KOPT-K1 (cell line): ENCODE results near the gene CPXM1.
"Not testable (repeated sequence)": the region's sequence is repeated elsewhere in the genome, so short reads cannot be mapped to it uniquely, and the experiment has no call there.

ENCODE experiments used
- H3K27ac ChIP-seq: fragments of 200-600 bp; sonication (generic); 2 replicates; pipeline ENCODE4 v1.5.1; 2016; ENCODE audit warnings: antibody characterized with exemption, mild to moderate bottlenecking, low read depth, low read length; ENCODE audit not compliant: poor library complexity, severe bottlenecking
- H3K36me3 ChIP-seq: fragments of 200-600 bp; sonication (generic); 2 replicates; pipeline ENCODE4 v1.5.1; 2017; ENCODE audit warnings: antibody characterized with exemption, mild to moderate bottlenecking, low read length, moderate library complexity; ENCODE audit not compliant: insufficient read depth
- H3K9me3 ChIP-seq: fragments of 200-600 bp; sonication (generic); 2 replicates; pipeline ENCODE4 v1.5.1; 2017; ENCODE audit warnings: antibody characterized with exemption, low read length, mild to moderate bottlenecking; ENCODE audit not compliant: insufficient read depth, poor library complexity, severe bottlenecking

CPXM1 gene

GRCh38 chr20:2815242-2815900, 14.9 kb upstream of the CPXM1 start:
- H3K36me3 ChIP-seq: no peaks in the 10 kb centered on the region
- peaks cover 10% of the 10 kb centered on the region for H3K9me3 ChIP-seq
- no peak overlapping the region for H3K27ac ChIP-seq

GRCh38 chr20:2814587-2815051, 14.2 kb upstream of the CPXM1 start, which contains the start of gene C20orf141:
C20orf141 (plus strand) TSS chr20:2814987; CDS start chr20:2815185, 198 bp downstream.
- H3K9me3 ChIP-seq: peaks cover 10% of the 10 kb centered on the region
- H3K36me3 ChIP-seq: no peaks in the 10 kb centered on the region
- H3K27ac ChIP-seq: no peak within 1 kb of the TSS

- Histone ChIP-seq H3K27ac (no peak overlapping the region), H3K36me3 (no peaks in the 10 kb centered on the region), H3K9me3 (peaks cover 10% of the 10 kb centered on the region)
These were observed 13.6 kb upstream of the CPXM1 start for GRCh38 chr20:2814076-2814475.

GRCh38 chr20:2812189-2812588, 11.8 kb upstream of the CPXM1 start:
- Histone ChIP-seq H3K36me3 (no peaks in the 10 kb centered on the region), H3K27ac (no peak overlapping the region), H3K9me3 (peaks cover 10% of the 10 kb centered on the region)

GRCh38 chr20:2809690-2810089, 9.3 kb upstream of the CPXM1 start:
- no peak overlapping the region for H3K27ac ChIP-seq
- peaks cover 10% of the 10 kb centered on the region for H3K9me3 ChIP-seq

GRCh38 chr20:2807929-2808328, 7.5 kb upstream of the CPXM1 start:
- not testable (repeated sequence) for H3K9me3 ChIP-seq, H3K27ac ChIP-seq, H3K36me3 ChIP-seq

More at GRCh38 chr20:2809690-2810089, 9.3 kb upstream of the CPXM1 start:
- H3K36me3 ChIP-seq: no peaks in the 10 kb centered on the region

- Histone ChIP-seq H3K27ac (no peak overlapping the region), H3K9me3 (peaks cover 3% of the 10 kb centered on the region), H3K36me3 (no peaks in the 10 kb centered on the region)
These were observed 6.6 kb upstream of the CPXM1 start for GRCh38 chr20:2807019-2807418.

GRCh38 chr20:2806351-2806701, 5.9 kb upstream of the CPXM1 start:
- Histone ChIP-seq H3K27ac (no peak overlapping the region), H3K36me3 (no peaks in the 10 kb centered on the region), H3K9me3 (no peaks in the 10 kb centered on the region)

GRCh38 chr20:2805689-2806350, 5.4 kb upstream of the CPXM1 start:
- Histone ChIP-seq H3K36me3 (no peaks in the 10 kb centered on the region), H3K9me3 (no peaks in the 10 kb centered on the region), H3K27ac (no peak overlapping the region)

- Histone ChIP-seq H3K36me3 (no peaks in the 10 kb centered on the region), H3K27ac (no peak overlapping the region), H3K9me3 (no peaks in the 10 kb centered on the region)
These were observed 4.6 kb upstream of the CPXM1 start for GRCh38 chr20:2804852-2805688.

GRCh38 chr20:2804041-2804828, 3.8 kb upstream of the CPXM1 start:
- Histone ChIP-seq H3K36me3 (no peaks in the 10 kb centered on the region), H3K9me3 (no peaks in the 10 kb centered on the region), H3K27ac (no peak overlapping the region)

- Histone ChIP-seq H3K36me3 (no peaks in the 10 kb centered on the region), H3K27ac (no peak overlapping the region), H3K9me3 (no peaks in the 10 kb centered on the region)
These were observed 880 bp upstream of the CPXM1 start for GRCh38 chr20:2801286-2801728.

- Histone ChIP-seq H3K36me3 (no peaks in the 10 kb centered on the region), H3K9me3 (no peaks in the 10 kb centered on the region), H3K27ac (no peak overlapping the region)
These were observed 523 bp downstream of the CPXM1 start for GRCh38 chr20:2799688-2800520.

GRCh38 chr20:2799271-2799670, 1.2 kb downstream of the CPXM1 start:
- no peaks in the 10 kb centered on the region for H3K9me3 ChIP-seq
- no peak overlapping the region for H3K27ac ChIP-seq
- H3K36me3 ChIP-seq: no peaks in the 10 kb centered on the region
